GM12878 (cell line): ENCODE results near the gene ARHGEF7. TPM values are rescaled to one million over a fixed set of nuclear protein-coding genes. Genes with fewer than 3 reads are reported as not detected.

ENCODE experiments used
- ATAC-seq: fragments of 200-7000 bp; cut with Tn5 transposase; 3 replicates; pipeline ENCODE4 v1.9.1; 2020; ENCODE audit warnings: mild to moderate bottlenecking, moderate library complexity
- BruUV-seq: library from RNA; stranded (reverse); fragments of 400-500 nt; replicated peaks from 2 replicates; lab custom pipeline; 2021; lab: Mats Ljungman, UMichigan
- CTCF ChIA-PET: fragments of 300-600 bp; sonication (Branson Sonifier 250); formaldehyde crosslinking; extraction: SDS; loops from one replicate; lab custom pipeline; 2021; ENCODE audit warnings: inconsistent platforms; lab: Yijun Ruan, JAX
- POLR2A ChIA-PET: fragments of 350-600 bp; formaldehyde crosslinking; extraction: SDS; loops from one replicate; lab custom pipeline; 2021; ENCODE audit warnings: inconsistent platforms; lab: Charles Lee
- RAD21 ChIA-PET: fragments of 300-600 bp; sonication (Branson Sonifier 250); formaldehyde crosslinking; loops from one replicate; lab custom pipeline; 2023; ENCODE audit warnings: antibody characterized with exemption; ENCODE audit not compliant: unreplicated experiment; lab: Charles Lee
- SMC1A ChIA-PET: fragments of 300-600 bp; sonication (Branson Sonifier 250); formaldehyde crosslinking; loops from one replicate; lab custom pipeline; 2023; ENCODE audit not compliant: unreplicated experiment, uncharacterized antibody; lab: Charles Lee
- DNase-seq: peaks from one replicate; pipeline ENCODE4 v3.0.0-alpha.2; 2011; ENCODE audit warnings: low read depth, low spot score
- FAIRE-seq: peaks from 3 replicates; lab custom pipeline; 2011; peaks lifted over from hg19 to GRCh38; lab: Jason Lieb, UNC
- H2AFZ ChIP-seq: 2 replicates; pipeline ENCODE4 v1.6.0; 2011; ENCODE audit warnings: low read depth, low read length, control low read depth; ENCODE audit not compliant: control insufficient read depth
- H3K27ac ChIP-seq: 2 replicates; pipeline ENCODE4 v1.5.1; 2011; ENCODE audit warnings: control low read depth; ENCODE audit not compliant: control insufficient read depth, insufficient read depth
- H3K27me3 ChIP-seq, 2 experiments: replicated peaks in 1 of 2; 2 replicates each; pipeline versions ENCODE4 v1.6.0 to v1.6.1; 2011; ENCODE audit warnings: low read length in 1 of 2; ENCODE audit not compliant: control insufficient read depth in 2 of 2, insufficient read depth in 2 of 2
- H3K36me3 ChIP-seq, 2 experiments: 2 replicates each; pipeline ENCODE4 v1.5.1; 2011; ENCODE audit warnings: low read length in 1 of 2; ENCODE audit not compliant: control insufficient read depth in 2 of 2, insufficient read depth in 2 of 2
- H3K4me1 ChIP-seq: 2 replicates; pipeline ENCODE4 v1.6.1; 2011; ENCODE audit warnings: mild to moderate bottlenecking, low read length, moderate library complexity, mixed read lengths; ENCODE audit not compliant: control insufficient read depth, insufficient read depth
- H3K4me2 ChIP-seq: 2 replicates; pipeline ENCODE4 v1.6.0; 2011; ENCODE audit warnings: control low read depth; ENCODE audit not compliant: control insufficient read depth, insufficient read depth
- H3K4me3 ChIP-seq: fragments of 200-600 bp; sonication (generic); 2 replicates; pipeline ENCODE4 v1.5.1; 2016
- H3K79me2 ChIP-seq: 2 replicates; pipeline ENCODE4 v1.6.0; 2011; ENCODE audit warnings: low read length; ENCODE audit not compliant: control insufficient read depth, insufficient read depth
- H3K9ac ChIP-seq: 2 replicates; pipeline ENCODE4 v1.8.0; 2011; ENCODE audit warnings: low read length, control low read depth, mixed read lengths; ENCODE audit not compliant: control insufficient read depth, insufficient read depth
- H3K9me3 ChIP-seq: replicated peaks from 3 replicates; pipeline ENCODE4 v1.5.1; 2011; ENCODE audit warnings: mild to moderate bottlenecking, low read length; ENCODE audit not compliant: control insufficient read depth, insufficient read depth
- H4K20me1 ChIP-seq: 2 replicates; pipeline ENCODE4 v1.6.0; 2011; ENCODE audit not compliant: control insufficient read depth, insufficient read depth
- BMI1 ChIP-seq: fragments of 450-650 bp; IDR thresholded peaks from 2 replicates; pipeline ENCODE4 v1.6.1; 2016; ENCODE audit warnings: mild to moderate bottlenecking, moderate library complexity, borderline replicate concordance
- FOS ChIP-seq: IDR thresholded peaks from 3 replicates; pipeline ENCODE4 v1.6.1; 2011; ENCODE audit warnings: borderline replicate concordance; ENCODE audit not compliant: insufficient read length; ENCODE audit errors: extremely low read depth
- IRF3 ChIP-seq: fragments of 450-650 bp; IDR thresholded peaks from 2 replicates; pipeline ENCODE4 v1.6.1; 2014; ENCODE audit warnings: mild to moderate bottlenecking
- IRF5 ChIP-seq: fragments of 450-650 bp; IDR thresholded peaks from 2 replicates; pipeline ENCODE4 v1.6.1; 2017; ENCODE audit warnings: borderline replicate concordance
- MAX ChIP-seq: IDR thresholded peaks from 2 replicates; pipeline ENCODE4 v1.6.1; 2012; ENCODE audit warnings: low read depth, low read length, improper control_type of control experiment
- MYC ChIP-seq: IDR thresholded peaks from 2 replicates; pipeline ENCODE4 v1.6.1; 2011; ENCODE audit warnings: mild to moderate bottlenecking, low read length, moderate library complexity, inconsistent platforms; ENCODE audit not compliant: insufficient read depth, insufficient replicate concordance, insufficient read length, severe bottlenecking
- NFXL1 ChIP-seq: fragments of 450-650 bp; IDR thresholded peaks from 2 replicates; pipeline ENCODE4 v1.6.1; 2017; ENCODE audit warnings: antibody characterized with exemption, mild to moderate bottlenecking, borderline replicate concordance
- RELA ChIP-seq: fragments of 450-650 bp; IDR thresholded peaks from 2 replicates; pipeline ENCODE4 v1.8.0; 2014; ENCODE audit warnings: borderline replicate concordance; ENCODE audit not compliant: partially characterized antibody
- SIN3A ChIP-seq: IDR thresholded peaks from 2 replicates; pipeline ENCODE4 v1.6.1; 2012; ENCODE audit warnings: low read depth, low read length, improper control_type of control experiment
- SIX5 ChIP-seq: IDR thresholded peaks from 2 replicates; pipeline ENCODE4 v1.6.1; 2011; ENCODE audit warnings: mild to moderate bottlenecking, low read depth, low read length, moderate library complexity; ENCODE audit not compliant: severe bottlenecking
- SMC3 ChIP-seq: IDR thresholded peaks from 2 replicates; pipeline ENCODE4 v1.6.1; 2011; ENCODE audit warnings: low read length, improper control_type of control experiment, borderline replicate concordance
- STAT3 ChIP-seq: IDR thresholded peaks from 2 replicates; pipeline ENCODE4 v1.6.1; 2011; ENCODE audit warnings: low read depth, low read length, improper control_type of control experiment
- SUZ12 ChIP-seq: fragments of 200-600 bp; sonication (generic); IDR thresholded peaks from one replicate; pipeline ENCODE4 v1.6.1; 2018; ENCODE audit warnings: antibody characterized with exemption, mild to moderate bottlenecking; ENCODE audit not compliant: unreplicated experiment
- TCF3 ChIP-seq: IDR thresholded peaks from 2 replicates; pipeline ENCODE4 v1.6.1; 2012; ENCODE audit warnings: low read depth, mild to moderate bottlenecking, low read length, borderline replicate concordance; ENCODE audit not compliant: insufficient read depth
- ZBTB11 ChIP-seq: fragments of 450-650 bp; formaldehyde crosslinking; IDR thresholded peaks from 2 replicates; pipeline ENCODE4 v1.5.0; 2022; ENCODE audit warnings: mild to moderate bottlenecking, missing genetic modification characterization
- WGBS: methylation state at CpG from one replicate; pipeline ENCODE4 v1.1.6; 2016; ENCODE audit warnings: low lambda C conversion rate; ENCODE audit not compliant: insufficient replicate concordance, insufficient coverage; ENCODE audit errors: missing lambda C conversion rate; 5-methylcytosine and 5-hydroxymethylcytosine counted together
- in situ Hi-C: fragments of 300-500 bp; cut with MboI; formaldehyde crosslinking; loops from 9 replicates; pipeline ENCODE4 v1.14.3; 2018; ENCODE audit warnings: mixed read lengths
- intact Hi-C: fragments of 100-400 bp; cut with micrococcal nuclease; formaldehyde crosslinking; loops from one replicate; pipeline ENCODE4 v1.14.2; 2022; ENCODE audit not compliant: unreplicated experiment
- polyA plus RNA-seq, 11 experiments: library from polyadenylated mRNA; depleted of rRNA in 4 of 11; unstranded in 6 of 11; stranded (reverse) in 5 of 11; fragments of >200 nt; fragmentation: Nextera tagmentation in 4 of 11; fragmentation: Illumina TruSeq in 1 of 11; extraction: Ambion mirVana in 4 of 11; extraction: Trizol in 1 of 11; gene quantifications; 1 replicate in 1 of 11; 2 replicates in 10 of 11; pipeline versions ENCODE4 v1.2.1 to v1.2.3, GENCODE V29; 2011 to 2016; ENCODE audit warnings: inconsistent platforms in 2 of 11, missing spikeins in 2 of 11, low read depth in 1 of 11
- total RNA-seq, 4 experiments: library from RNA; depleted of rRNA in 3 of 4; stranded (reverse); fragments of >200 nt in 3 of 4; fragmentation: Illumina TruSeq in 1 of 4; extraction: Trizol in 1 of 4; gene quantifications; 2 replicates each; pipeline versions ENCODE4 v1.2.1 to v1.2.3, GENCODE V29; 2013 to 2021

ARHGEF7 gene
- total and polyA plus RNA-seq, 10 of the 15 experiments (the other 5 are each of a cell fraction or from before 2014, with no cell fraction given) = 4.7 to 65.5 (median 36.6) TPM

- H3K4me2 ChIP-seq = no peak overlapping the region
- no peak overlapping the region for H3K9ac ChIP-seq
- H3K4me3 ChIP-seq = no peak overlapping the region
- no peak overlapping the region for H2AFZ ChIP-seq
- no TSS peak for BruUV-seq
- H3K27ac ChIP-seq = no peak overlapping the region
- H3K36me3 ChIP-seq = peaks cover 2 to 4% of the 10 kb centered on the region in 2 experiments; a peak in 3 of 4 replicates
- H3K27me3 ChIP-seq = no peaks in the 10 kb centered on the region
- 93% methylated on average over 14 of the region's 14 CpGs for WGBS
- ChIA-PET RAD21 (no interaction called here), POLR2A (no interaction called here), SMC1A (no interaction called here), CTCF (no interaction called here)
- FAIRE-seq = no peak
- H4K20me1 ChIP-seq = no peaks in the 10 kb centered on the region
- no peaks in the 10 kb centered on the region for H3K4me1 ChIP-seq
- no peak for DNase-seq
- in situ Hi-C loops = no loop called here
- ATAC-seq = no peak
- no peaks in the 10 kb centered on the region for H3K9me3 ChIP-seq
- intact Hi-C loops = no loop called here
- H3K79me2 ChIP-seq = no peaks in the 10 kb centered on the region
- TF ChIP-seq TCF3 (no peak), FOS (no peak), STAT3 (no peak), BMI1 (no peak), IRF3 (no peak), SMC3 (no peak), MAX (no peak), SIX5 (no peak), MYC (no peak), SIN3A (no peak), RELA (no peak), NFXL1 (no peak), IRF5 (no peak), SUZ12 (no peak), ZBTB11 (no peak)
These were observed 198.9 kb downstream of the ARHGEF7 start for GRCh38 chr13:111313911-111314425.
